Measurements from ENCODE around the gene CEP104.
"Not testable (repeated sequence)": the region's sequence is repeated elsewhere in the genome, so short reads cannot be mapped to it uniquely, and the experiment has no call there.

The CEP104 gene

DNA sequence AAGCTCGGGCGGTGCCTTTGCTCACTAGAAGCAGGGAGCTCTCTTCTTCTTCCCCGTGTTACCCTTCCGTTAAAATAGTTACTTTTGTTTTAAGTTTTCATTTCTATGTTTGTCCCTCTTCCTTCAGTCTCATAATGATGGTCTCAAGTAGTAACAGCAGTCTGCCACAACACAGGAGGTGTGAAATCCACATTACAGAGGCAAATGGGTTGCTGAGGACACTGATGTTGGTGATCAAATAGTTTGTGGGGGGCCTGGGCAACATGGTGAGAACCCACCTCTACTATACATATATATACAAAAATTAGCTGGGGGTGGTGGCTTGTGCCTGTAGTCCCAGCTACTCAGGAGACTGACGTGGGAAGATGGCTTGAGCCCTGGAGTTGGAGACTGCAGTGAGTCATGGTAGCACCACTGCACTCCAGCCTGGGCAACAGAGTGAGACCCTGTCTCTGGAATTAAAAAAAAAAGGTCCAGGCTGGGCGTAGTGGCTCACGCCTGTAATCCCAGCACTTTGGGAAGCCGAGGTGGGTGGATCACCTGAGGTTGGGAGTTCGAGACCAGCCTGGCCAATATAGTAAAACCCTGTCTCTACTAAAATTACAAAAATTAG, 46.8 kb downstream of the CEP104 start:
- not testable (repeated sequence) for H3K27me3 ChIP-seq (ENCODE audit: control insufficient read depth in 5 of 5, insufficient read depth in 4 of 5, low read length in 5 of 5); H3K9me3 ChIP-seq (ENCODE audit: control insufficient read depth in 5 of 5, low read length in 5 of 5); H3K27ac ChIP-seq (ENCODE audit: low read depth, low read length); H3K4me3 ChIP-seq (ENCODE audit: low read depth in 1 of 5, low read length in 5 of 5); H3K4me1 ChIP-seq (ENCODE audit: control insufficient read depth in 5 of 5, insufficient read depth in 5 of 5, low read length in 5 of 5); H3K9ac ChIP-seq (ENCODE audit: low read length in 5 of 5)
- peaks cover 0 to 14% (median 13%) of the 10 kb centered on the region in 5 donors for H3K36me3 ChIP-seq (ENCODE audit: control insufficient read depth in 5 of 5, insufficient read depth in 5 of 5, low read length in 5 of 5)

DNA sequence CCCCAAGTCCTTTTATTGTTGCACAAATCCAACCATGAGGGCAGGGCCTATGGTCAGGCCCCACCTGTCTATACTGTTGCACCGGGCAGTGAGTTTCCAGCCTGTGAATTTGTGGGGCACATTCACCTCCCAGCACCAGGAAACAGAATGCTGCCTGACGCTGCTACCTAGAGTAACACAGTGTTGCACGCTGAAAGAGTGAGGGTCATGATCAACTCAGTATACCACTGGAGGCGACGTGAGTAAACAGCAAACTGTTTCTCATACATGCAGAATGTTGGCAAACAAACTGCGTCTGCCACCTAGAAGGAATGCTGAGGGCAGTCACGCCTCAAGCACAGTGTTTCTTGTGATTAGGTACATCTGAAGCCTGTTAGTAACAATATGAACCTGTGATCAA, 47.3 kb downstream of the CEP104 start:
- no peak overlapping the region for H3K27ac ChIP-seq (ENCODE audit: low read depth, low read length)
- H3K36me3 ChIP-seq (ENCODE audit: control insufficient read depth in 5 of 5, insufficient read depth in 5 of 5, low read length in 5 of 5) = peaks cover 0 to 9% (median 8%) of the 10 kb centered on the region in 5 donors
- H3K4me1 ChIP-seq (ENCODE audit: control insufficient read depth in 5 of 5, insufficient read depth in 5 of 5, low read length in 5 of 5) = no peaks in the 10 kb centered on the region
- H3K9ac ChIP-seq (ENCODE audit: low read length in 5 of 5) = no peak overlapping the region
- H3K4me3 ChIP-seq (ENCODE audit: low read depth in 1 of 5, low read length in 5 of 5) = no peak overlapping the region
- no peaks in the 10 kb centered on the region for H3K9me3 ChIP-seq (ENCODE audit: control insufficient read depth in 5 of 5, low read length in 5 of 5)
- H3K27me3 ChIP-seq (ENCODE audit: control insufficient read depth in 5 of 5, insufficient read depth in 4 of 5, low read length in 5 of 5) = peaks cover 0 to 5% (median 3%) of the 10 kb centered on the region in 5 donors

DNA sequence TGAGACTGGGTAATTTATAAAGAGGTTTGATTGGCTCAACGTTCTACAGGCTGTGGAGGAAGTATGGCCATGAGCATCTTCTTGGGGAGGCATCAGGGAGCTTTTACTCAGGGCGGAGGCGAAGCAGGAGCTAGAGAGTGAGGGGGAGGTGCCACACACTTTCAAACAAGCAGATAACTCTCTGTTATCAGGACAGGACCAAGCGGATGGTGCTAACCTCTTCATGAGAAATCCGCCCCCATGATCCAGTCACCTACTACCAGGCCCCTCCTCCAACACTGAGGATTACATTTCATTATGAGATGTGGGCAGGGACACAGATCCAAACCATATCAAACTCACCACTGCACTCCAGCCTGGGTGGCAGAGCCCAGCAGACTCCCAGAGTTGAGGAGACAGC, 49.2 kb downstream of the CEP104 start:
- no peak overlapping the region for H3K9ac ChIP-seq (ENCODE audit: low read length in 5 of 5)
- no peaks in the 10 kb centered on the region for H3K9me3 ChIP-seq (ENCODE audit: control insufficient read depth in 5 of 5, low read length in 5 of 5)

DNA sequence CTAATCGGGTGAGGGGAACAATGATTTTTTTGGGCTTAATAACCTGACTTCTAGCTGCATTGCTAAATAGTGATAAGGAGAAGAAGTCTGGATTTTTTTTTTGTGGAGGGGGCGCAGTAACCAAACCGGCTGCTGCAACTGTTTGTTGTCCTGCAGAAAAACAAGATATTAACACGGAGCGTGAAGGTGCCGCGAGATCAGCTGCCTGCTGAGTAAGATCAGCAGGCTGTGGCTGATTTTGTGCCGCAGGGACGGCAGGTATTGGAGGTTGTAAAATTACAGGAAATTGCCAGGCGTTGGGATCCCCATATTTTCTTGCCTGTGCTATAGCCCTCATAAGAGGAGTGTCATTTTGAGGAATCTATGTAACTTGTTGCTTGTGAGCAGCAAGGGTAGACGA, 52.0 kb downstream of the CEP104 start:
- H3K9me3 ChIP-seq (ENCODE audit: control insufficient read depth in 5 of 5, low read length in 5 of 5) = no peaks in the 10 kb centered on the region
- H3K27ac ChIP-seq (ENCODE audit: low read depth, low read length) = no peak overlapping the region
- no peak overlapping the region for H3K4me3 ChIP-seq (ENCODE audit: low read depth in 1 of 5, low read length in 5 of 5)
- H3K36me3 ChIP-seq (ENCODE audit: control insufficient read depth in 5 of 5, insufficient read depth in 5 of 5, low read length in 5 of 5) = no peaks in the 10 kb centered on the region
- H3K9ac ChIP-seq (ENCODE audit: low read length in 5 of 5) = no peak overlapping the region
- no peaks in the 10 kb centered on the region for H3K4me1 ChIP-seq (ENCODE audit: control insufficient read depth in 5 of 5, insufficient read depth in 5 of 5, low read length in 5 of 5)
- H3K27me3 ChIP-seq (ENCODE audit: control insufficient read depth in 5 of 5, insufficient read depth in 4 of 5, low read length in 5 of 5) = peaks cover 8 to 19% (median 13%) of the 10 kb centered on the region in 5 donors

More for the DNA sequence above, 49.2 kb downstream of the CEP104 start:
- H3K36me3 ChIP-seq (ENCODE audit: control insufficient read depth in 5 of 5, insufficient read depth in 5 of 5, low read length in 5 of 5) = no peaks in the 10 kb centered on the region
- H3K4me1 ChIP-seq (ENCODE audit: control insufficient read depth in 5 of 5, insufficient read depth in 5 of 5, low read length in 5 of 5) = no peaks in the 10 kb centered on the region
- H3K4me3 ChIP-seq (ENCODE audit: low read depth in 1 of 5, low read length in 5 of 5) = no peak overlapping the region
- no peak overlapping the region for H3K27ac ChIP-seq (ENCODE audit: low read depth, low read length)
- H3K27me3 ChIP-seq (ENCODE audit: control insufficient read depth in 5 of 5, insufficient read depth in 4 of 5, low read length in 5 of 5) = peaks cover 3 to 12% (median 6%) of the 10 kb centered on the region in 5 donors

DNA sequence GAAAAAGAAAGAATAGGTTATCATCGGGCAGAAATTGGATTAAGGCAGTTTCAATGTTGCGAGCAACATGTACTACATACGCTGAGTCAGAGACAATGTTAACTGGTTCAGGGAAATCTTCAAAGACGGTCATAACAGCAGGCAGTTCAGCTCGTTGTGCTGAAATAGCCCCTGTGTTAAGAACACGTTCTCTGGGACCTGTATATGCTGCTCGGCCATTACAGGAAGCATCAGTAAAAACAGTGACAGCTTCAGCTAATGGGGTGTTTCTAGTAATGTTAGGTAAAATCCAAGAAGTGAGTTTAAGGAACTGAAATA, 52.4 kb downstream of the CEP104 start:
- not testable (repeated sequence) for H3K4me3 ChIP-seq (ENCODE audit: low read depth in 1 of 5, low read length in 5 of 5); H3K9me3 ChIP-seq (ENCODE audit: control insufficient read depth in 5 of 5, low read length in 5 of 5); H3K4me1 ChIP-seq (ENCODE audit: control insufficient read depth in 5 of 5, insufficient read depth in 5 of 5, low read length in 5 of 5); H3K27ac ChIP-seq (ENCODE audit: low read depth, low read length); H3K36me3 ChIP-seq (ENCODE audit: control insufficient read depth in 5 of 5, insufficient read depth in 5 of 5, low read length in 5 of 5); H3K9ac ChIP-seq (ENCODE audit: low read length in 5 of 5)
- peaks cover 7 to 22% (median 13%) of the 10 kb centered on the region in 5 donors for H3K27me3 ChIP-seq (ENCODE audit: control insufficient read depth in 5 of 5, insufficient read depth in 4 of 5, low read length in 5 of 5)

DNA sequence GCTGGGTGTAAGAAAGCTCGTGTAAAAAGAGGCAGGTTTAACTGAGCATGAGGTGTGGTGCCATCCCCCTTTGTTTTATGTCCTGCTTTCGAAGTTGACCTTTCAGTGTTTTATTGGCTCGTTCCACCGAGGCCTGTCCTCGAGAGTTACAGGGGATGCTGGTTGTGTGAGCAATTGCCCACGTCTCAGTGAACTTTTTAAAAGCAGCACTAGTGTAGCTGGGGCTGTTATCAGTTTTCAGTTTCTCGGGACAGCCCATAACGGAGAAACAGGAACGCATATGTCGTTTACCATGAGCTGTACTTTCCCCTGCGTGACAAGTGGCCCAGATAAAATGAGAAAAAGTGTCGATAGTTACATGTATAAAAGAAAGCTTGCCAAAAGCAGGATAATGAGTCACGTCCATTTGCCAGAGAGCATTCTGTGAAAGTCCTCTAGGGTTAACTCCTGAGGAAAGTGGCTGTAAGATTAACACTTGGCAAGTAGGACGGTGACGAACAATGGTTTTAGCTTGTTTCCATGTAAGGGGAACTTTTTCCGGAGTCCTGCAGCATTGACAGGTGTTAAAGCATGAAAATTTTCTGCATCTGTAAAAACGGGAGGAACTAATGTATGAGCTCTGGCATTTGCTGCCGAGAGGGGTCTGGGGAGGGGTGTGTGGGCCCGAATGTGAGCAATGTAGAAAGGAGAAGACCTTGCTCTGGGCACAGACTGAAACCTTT, 52.9 kb downstream of the CEP104 start:
- Histone ChIP-seq H3K4me1 (ENCODE audit: control insufficient read depth in 5 of 5, insufficient read depth in 5 of 5, low read length in 5 of 5) (no peaks in the 10 kb centered on the region), H3K9me3 (ENCODE audit: control insufficient read depth in 5 of 5, low read length in 5 of 5) (no peaks in the 10 kb centered on the region), H3K27ac (ENCODE audit: low read depth, low read length) (no peak overlapping the region), H3K36me3 (ENCODE audit: control insufficient read depth in 5 of 5, insufficient read depth in 5 of 5, low read length in 5 of 5) (no peaks in the 10 kb centered on the region), H3K4me3 (ENCODE audit: low read depth in 1 of 5, low read length in 5 of 5) (no peak overlapping the region), H3K27me3 (ENCODE audit: control insufficient read depth in 5 of 5, insufficient read depth in 4 of 5, low read length in 5 of 5) (peaks cover 4 to 22% (median 13%) of the 10 kb centered on the region in 5 donors), H3K9ac (ENCODE audit: low read length in 5 of 5) (no peak overlapping the region)

DNA sequence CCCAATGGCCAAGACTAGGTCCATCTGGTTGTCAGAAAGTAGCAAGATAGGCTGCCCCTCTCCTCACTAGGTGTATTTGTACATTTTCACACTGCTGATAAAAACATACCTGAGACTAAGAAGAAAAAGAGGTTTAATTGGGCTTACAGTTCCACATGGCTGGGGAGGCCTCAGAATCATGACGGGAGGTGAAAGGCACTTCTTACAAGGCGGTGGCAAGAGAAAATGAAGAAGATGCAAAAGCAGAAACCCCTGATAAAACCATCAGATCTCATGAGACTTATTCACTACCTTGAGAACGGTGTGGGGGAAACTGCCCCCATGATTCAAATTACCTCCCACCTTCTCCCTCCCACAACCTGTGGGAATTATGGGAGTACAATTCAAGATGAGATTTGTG, 56.2 kb downstream of the CEP104 start:
- peaks cover 4 to 19% (median 13%) of the 10 kb centered on the region in 5 donors for H3K27me3 ChIP-seq (ENCODE audit: control insufficient read depth in 5 of 5, insufficient read depth in 4 of 5, low read length in 5 of 5)
- not testable (repeated sequence) for H3K9me3 ChIP-seq (ENCODE audit: control insufficient read depth in 5 of 5, low read length in 5 of 5); H3K9ac ChIP-seq (ENCODE audit: low read length in 5 of 5); H3K4me3 ChIP-seq (ENCODE audit: low read depth in 1 of 5, low read length in 5 of 5); H3K36me3 ChIP-seq (ENCODE audit: control insufficient read depth in 5 of 5, insufficient read depth in 5 of 5, low read length in 5 of 5); H3K4me1 ChIP-seq (ENCODE audit: control insufficient read depth in 5 of 5, insufficient read depth in 5 of 5, low read length in 5 of 5); H3K27ac ChIP-seq (ENCODE audit: low read depth, low read length)

DNA sequence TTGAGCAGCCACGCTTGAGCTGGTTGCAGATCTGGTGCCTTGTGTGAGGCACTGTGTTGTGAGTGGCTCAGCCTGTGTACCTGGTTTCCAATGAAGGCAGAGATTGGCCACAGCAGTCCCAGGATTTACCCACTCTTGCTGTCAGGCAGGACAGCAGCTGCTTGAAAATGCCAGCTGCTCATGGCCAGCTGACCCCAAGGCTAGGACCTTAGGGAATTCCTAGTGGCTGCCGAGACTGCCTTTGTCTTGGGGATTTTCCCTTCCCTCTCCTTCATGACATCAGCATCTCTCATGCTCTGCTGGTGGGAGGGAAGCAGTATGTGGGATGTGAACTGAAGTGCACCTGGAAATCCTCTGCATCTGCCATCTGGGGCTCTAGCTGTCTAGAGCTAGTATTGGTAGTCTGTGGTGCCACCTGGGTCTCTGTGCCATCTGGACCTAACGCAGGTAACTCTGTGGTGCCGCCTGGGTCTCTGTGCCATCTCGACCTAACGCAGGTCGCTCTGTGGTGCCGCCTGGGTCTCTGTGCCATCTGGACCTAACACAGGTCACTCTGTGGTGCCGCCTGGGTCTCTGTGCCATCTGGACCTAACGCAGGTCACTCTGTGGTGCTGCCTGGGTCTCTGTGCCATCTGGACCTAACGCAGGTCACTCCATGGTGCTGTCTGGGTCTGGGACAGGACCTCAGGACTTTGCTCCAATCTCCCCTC, 56.9 kb downstream of the CEP104 start:
- no peaks in the 10 kb centered on the region for H3K9me3 ChIP-seq (ENCODE audit: control insufficient read depth in 5 of 5, low read length in 5 of 5)
- H3K4me3 ChIP-seq (ENCODE audit: low read depth in 1 of 5, low read length in 5 of 5) = no peak overlapping the region
- H3K27ac ChIP-seq (ENCODE audit: low read depth, low read length) = no peak overlapping the region
- no peaks in the 10 kb centered on the region for H3K36me3 ChIP-seq (ENCODE audit: control insufficient read depth in 5 of 5, insufficient read depth in 5 of 5, low read length in 5 of 5)
- no peak overlapping the region for H3K9ac ChIP-seq (ENCODE audit: low read length in 5 of 5)
- H3K4me1 ChIP-seq (ENCODE audit: control insufficient read depth in 5 of 5, insufficient read depth in 5 of 5, low read length in 5 of 5) = peaks cover 3 to 16% (median 15%) of the 10 kb centered on the region in 5 donors
- peaks cover 4 to 19% (median 13%) of the 10 kb centered on the region in 5 donors for H3K27me3 ChIP-seq (ENCODE audit: control insufficient read depth in 5 of 5, insufficient read depth in 4 of 5, low read length in 5 of 5)

DNA sequence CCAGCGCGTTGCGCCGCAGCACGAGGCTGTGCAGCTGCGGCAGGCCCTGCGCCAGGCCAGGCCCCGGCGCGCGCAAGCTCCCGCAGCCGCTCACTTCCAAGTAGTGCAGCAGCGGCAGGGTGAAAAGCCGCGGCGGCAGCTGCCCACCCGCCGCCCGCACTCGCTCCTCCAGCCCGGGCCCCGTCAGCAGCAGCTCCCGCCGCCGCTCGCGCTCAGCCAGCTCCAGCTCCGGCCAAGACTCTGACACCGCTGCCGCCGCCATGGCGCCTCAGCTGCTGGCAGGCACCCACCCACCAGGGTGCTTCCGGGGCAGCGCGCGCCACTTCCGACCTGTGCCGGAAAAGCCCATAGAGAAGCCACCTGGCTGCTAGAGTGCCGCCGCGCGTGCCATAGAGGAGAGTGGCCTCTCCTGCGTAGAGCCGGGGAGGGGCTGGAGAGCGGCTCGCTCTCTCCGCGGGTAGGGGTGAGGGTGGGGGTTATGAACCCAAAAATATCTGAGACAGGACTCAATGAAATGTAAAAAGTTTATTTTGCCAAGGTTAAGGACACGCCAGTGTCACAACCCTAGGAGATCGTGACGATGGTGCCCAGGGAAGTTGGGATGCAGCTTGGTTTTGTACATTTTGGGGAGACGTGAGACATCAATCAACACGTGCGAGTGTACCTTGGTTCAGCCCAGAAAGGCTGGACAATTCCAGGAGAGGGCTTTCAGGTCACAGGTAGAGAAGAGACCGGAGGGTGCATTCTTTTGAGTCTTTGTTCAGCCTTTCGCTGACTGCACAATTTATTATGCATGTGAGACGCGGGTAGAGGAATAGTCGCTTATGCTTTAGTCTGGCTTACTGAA, 60.6 kb downstream of the CEP104 start, which contains the start of gene LRRC47:
LRRC47 (minus strand) TSS at position 284 of the 847 bp plus-strand sequence; CDS start at position 262, 22 bp downstream.
- Histone ChIP-seq H3K9me3 (ENCODE audit: control insufficient read depth in 5 of 5, low read length in 5 of 5) (no peaks in the 10 kb centered on the region), H3K4me1 (ENCODE audit: control insufficient read depth in 5 of 5, insufficient read depth in 5 of 5, low read length in 5 of 5) (peaks cover 6 to 37% (median 35%) of the 10 kb centered on the region in 5 donors), H3K36me3 (ENCODE audit: control insufficient read depth in 5 of 5, insufficient read depth in 5 of 5, low read length in 5 of 5) (peaks cover 0 to 6% (median 2%) of the 10 kb centered on the region in 5 donors), H3K9ac (ENCODE audit: low read length in 5 of 5) (peak within 1 kb of the TSS; percentile 68 to 95 (median 90)), H3K27ac (ENCODE audit: low read depth, low read length) (peak within 1 kb of the TSS; percentile 65), H3K4me3 (ENCODE audit: low read depth in 1 of 5, low read length in 5 of 5) (peak within 1 kb of the TSS; percentile 76 to 97 (median 94)), H3K27me3 (ENCODE audit: control insufficient read depth in 5 of 5, insufficient read depth in 4 of 5, low read length in 5 of 5) (peaks cover 0 to 12% (median 10%) of the 10 kb centered on the region in 5 donors)
